Fibroblast of lung (primary cell): ENCODE data around the gene C1orf141. TPM values are rescaled to one million over a fixed set of nuclear protein-coding genes. Genes with fewer than 3 reads are reported as not detected.

Source experiments
- DNase-seq, 2 donors: peaks; one replicate each; pipeline versions ENCODE4 v3.0.0 to v3.0.0-alpha.2; 2010; ENCODE audit warnings: low read depth in 2 of 2
- H2AFZ ChIP-seq: 2 replicates; pipeline ENCODE4 v1.5.1; 2012; ENCODE audit warnings: low read length, control low read depth, inconsistent platforms
- H3K27ac ChIP-seq: 2 replicates; pipeline ENCODE4 v1.5.1; 2011; ENCODE audit warnings: low read length, control low read depth; ENCODE audit not compliant: insufficient read depth
- H3K27me3 ChIP-seq: 2 replicates; pipeline ENCODE4 v1.5.1; 2011; ENCODE audit warnings: mild to moderate bottlenecking, low read length; ENCODE audit not compliant: control insufficient read depth, insufficient read depth
- H3K36me3 ChIP-seq: 2 replicates; pipeline ENCODE4 v1.5.1; 2011; ENCODE audit warnings: low read length; ENCODE audit not compliant: control insufficient read depth, insufficient read depth
- H3K4me1 ChIP-seq: 2 replicates; pipeline ENCODE4 v1.5.1; 2011; ENCODE audit warnings: low read length; ENCODE audit not compliant: control insufficient read depth, insufficient read depth; ENCODE audit errors: extremely low read depth
- H3K4me2 ChIP-seq: 2 replicates; pipeline ENCODE4 v1.5.1; 2011; ENCODE audit warnings: low read length, control low read depth; ENCODE audit not compliant: insufficient read depth; ENCODE audit errors: extremely low read depth
- H3K4me3 ChIP-seq, 4 experiments: fragments of 200-600 bp in 1 of 4; sonication (generic) in 1 of 4; replicated peaks in 1 of 4; 2 replicates each; pipeline ENCODE4 v1.5.1; 2011 to 2016; ENCODE audit warnings: low read length in 4 of 4, low read depth in 3 of 4, mild to moderate bottlenecking in 3 of 4, control low read depth in 2 of 4, inconsistent platforms in 1 of 4, mixed read lengths in 1 of 4; ENCODE audit not compliant: insufficient read depth in 1 of 4; ENCODE audit errors: control extremely low read depth in 1 of 4
- H3K79me2 ChIP-seq: 2 replicates; pipeline ENCODE4 v1.5.1; 2012; ENCODE audit warnings: mild to moderate bottlenecking, low read length, inconsistent platforms; ENCODE audit not compliant: control insufficient read depth, insufficient read depth
- H3K9ac ChIP-seq: 2 replicates; pipeline ENCODE4 v1.5.1; 2011; ENCODE audit warnings: mild to moderate bottlenecking, low read length, control low read depth; ENCODE audit not compliant: insufficient read depth
- H3K9me3 ChIP-seq: 2 replicates; pipeline ENCODE4 v1.5.1; 2012; ENCODE audit warnings: low read depth, low read length; ENCODE audit not compliant: control insufficient read depth, insufficient read depth
- H4K20me1 ChIP-seq: 2 replicates; pipeline ENCODE4 v1.5.1; 2011; ENCODE audit warnings: low read length; ENCODE audit not compliant: control insufficient read depth, insufficient read depth; ENCODE audit errors: extremely low read depth
- CTCF ChIP-seq, 2 donors: IDR thresholded peaks in 1 of 2; conservative IDR thresholded peaks in 1 of 2; 1 replicate in 1 of 2; 2 replicates in 1 of 2; pipeline ENCODE4 v1.5.1; 2011 to 2012; ENCODE audit warnings: low read length in 2 of 2, control low read depth in 1 of 2, inconsistent platforms in 1 of 2, low read depth in 1 of 2, mild to moderate bottlenecking in 1 of 2
- EZH2 ChIP-seq: IDR thresholded peaks from 2 replicates; pipeline ENCODE4 v1.5.1; 2012; ENCODE audit warnings: low read length, control low read depth, mild to moderate bottlenecking; ENCODE audit errors: missing control alignments
- polyA plus RNA-seq, 2 donors: library from polyadenylated mRNA; depleted of rRNA in 1 of 2; stranded (reverse) in 1 of 2; unstranded in 1 of 2; fragments of >200 nt; gene quantifications; 2 replicates each; pipeline ENCODE4 v1.2.1, GENCODE V29; 2011 to 2012; ENCODE audit warnings: missing spikeins in 1 of 2
- total RNA-seq: library from RNA; depleted of rRNA; stranded (reverse); fragments of >200 nt; gene quantifications from 2 replicates; pipeline ENCODE4 v1.2.1, GENCODE V29; 2014

The C1orf141 gene
- total and polyA plus RNA-seq, 2 donors (not counting 1 experiment from before 2014, with no cell fraction given) = not detected

- H3K4me1 ChIP-seq = no peaks in the 10 kb centered on the region
- no peak for DNase-seq
- no peaks in the 10 kb centered on the region for H3K9me3 ChIP-seq
- no peak within 1 kb of the TSS for H3K9ac ChIP-seq
- no peaks in the 10 kb centered on the region for H3K36me3 ChIP-seq
- H3K4me3 ChIP-seq = no peak within 1 kb of the TSS
- no peak within 1 kb of the TSS for H2AFZ ChIP-seq
- no peaks in the 10 kb centered on the region for H4K20me1 ChIP-seq
- no peaks in the 10 kb centered on the region for H3K79me2 ChIP-seq
- TF ChIP-seq EZH2 (no peak), CTCF (conservative IDR thresholded peaks at IDR 0.05 in 1 of 2, IDR thresholded peaks at IDR 0.05 in 1 of 2; ENCODE audit: low read depth in 1 of 2, low read length in 2 of 2) (no peak)
- no peak within 1 kb of the TSS for H3K27ac ChIP-seq
- no peak within 1 kb of the TSS for H3K4me2 ChIP-seq
- no peaks in the 10 kb centered on the region for H3K27me3 ChIP-seq
Measured at GRCh38 chr1:67166196-67166595, 31.4 kb upstream of the C1orf141 start, which contains the start of gene IL23R. IL23R (plus strand) TSS chr1:67166454; CDS start chr1:67168121, 1,667 bp downstream.

GRCh38 chr1:67165468-67166041 lies 30.8 kb upstream of the C1orf141 start:
- Histone ChIP-seq H3K27ac (no peak overlapping the region), H2AFZ (no peak overlapping the region), H3K9me3 (no peaks in the 10 kb centered on the region), H3K9ac (no peak overlapping the region), H3K4me3 (no peak overlapping the region), H3K79me2 (no peaks in the 10 kb centered on the region), H3K4me1 (no peaks in the 10 kb centered on the region), H3K27me3 (no peaks in the 10 kb centered on the region), H3K4me2 (no peak overlapping the region), H3K36me3 (no peaks in the 10 kb centered on the region), H4K20me1 (no peaks in the 10 kb centered on the region)
- TF ChIP-seq EZH2 = no peak
- TF ChIP-seq CTCF (conservative IDR thresholded peaks at IDR 0.05 in 1 of 2, IDR thresholded peaks at IDR 0.05 in 1 of 2; ENCODE audit: low read depth in 1 of 2, low read length in 2 of 2) = no peak
- DNase-seq = no peak

- no peak overlapping the region for H2AFZ ChIP-seq
- H3K79me2 ChIP-seq = no peaks in the 10 kb centered on the region
- H4K20me1 ChIP-seq = no peaks in the 10 kb centered on the region
- H3K27me3 ChIP-seq = no peaks in the 10 kb centered on the region
- no peak overlapping the region for H3K4me2 ChIP-seq
- no peak for TF ChIP-seq EZH2
- no peak for TF ChIP-seq CTCF (conservative IDR thresholded peaks at IDR 0.05 in 1 of 2, IDR thresholded peaks at IDR 0.05 in 1 of 2; ENCODE audit: low read depth in 1 of 2, low read length in 2 of 2)
- H3K4me3 ChIP-seq = no peak overlapping the region
- no peaks in the 10 kb centered on the region for H3K9me3 ChIP-seq
- H3K36me3 ChIP-seq = no peaks in the 10 kb centered on the region
- no peak overlapping the region for H3K9ac ChIP-seq
- peak in 1 of 2 donors; percentile 75 for DNase-seq
- H3K4me1 ChIP-seq = no peaks in the 10 kb centered on the region
- no peak overlapping the region for H3K27ac ChIP-seq
Measured at GRCh38 chr1:67162954-67163353, 28.2 kb upstream of the C1orf141 start.
